Upper lobe of right lung (tissue), 1 donor: ENCODE results near the gene F10. TPM values are rescaled to one million over a fixed set of nuclear protein-coding genes. Genes with fewer than 3 reads are reported as not detected.

ENCODE experiments used
- ATAC-seq: fragments of 200-7000 bp; cut with Tn5 transposase; one replicate; pipeline ENCODE4 v1.9.1; 2020; ENCODE audit warnings: mild to moderate bottlenecking, moderate library complexity
- DNase-seq: peaks from one replicate; pipeline ENCODE4 v3.0.0-alpha.2; 2020
- H3K27ac ChIP-seq: fragments of 200-600 bp; one replicate; pipeline ENCODE4 v1.8.0; 2022
- H3K27me3 ChIP-seq: fragments of 200-600 bp; one replicate; pipeline ENCODE4 v1.8.0; 2022; ENCODE audit warnings: mild to moderate bottlenecking
- H3K36me3 ChIP-seq: fragments of 200-600 bp; one replicate; pipeline ENCODE4 v1.8.0; 2022
- H3K4me1 ChIP-seq: fragments of 200-600 bp; one replicate; pipeline ENCODE4 v1.8.0; 2022
- H3K4me3 ChIP-seq: fragments of 200-600 bp; one replicate; pipeline ENCODE4 v1.8.0; 2022; ENCODE audit warnings: mild to moderate bottlenecking
- H3K9me3 ChIP-seq: fragments of 200-600 bp; one replicate; pipeline ENCODE4 v1.8.0; 2022
- intact Hi-C: fragments of 100-400 bp; cut with DNase I; formaldehyde crosslinking; loops from one replicate; pipeline ENCODE4 v1.11.0; 2022
- total RNA-seq: library from RNA; stranded (reverse); fragmentation: NEBNext Ultra II Directional; extraction: Animal tissue kit (Norgen Biotek cat#: 25700); gene quantifications from one replicate; pipeline ENCODE4 v1.2.1, GENCODE V29; 2021
- TF ChIP-seq, protein P1 (sequence below): fragments of 200-600 bp; IDR thresholded peaks from one replicate; pipeline ENCODE4 v1.8.0; 2022; ENCODE audit warnings: antibody characterized with exemption
- donor health status: DM: no; HTN: yes; CAD: no; lungs with severe emphysema.

The F10 gene
- total RNA-seq, 1 donor from 2014 or later, result 7.9 TPM

DNA sequence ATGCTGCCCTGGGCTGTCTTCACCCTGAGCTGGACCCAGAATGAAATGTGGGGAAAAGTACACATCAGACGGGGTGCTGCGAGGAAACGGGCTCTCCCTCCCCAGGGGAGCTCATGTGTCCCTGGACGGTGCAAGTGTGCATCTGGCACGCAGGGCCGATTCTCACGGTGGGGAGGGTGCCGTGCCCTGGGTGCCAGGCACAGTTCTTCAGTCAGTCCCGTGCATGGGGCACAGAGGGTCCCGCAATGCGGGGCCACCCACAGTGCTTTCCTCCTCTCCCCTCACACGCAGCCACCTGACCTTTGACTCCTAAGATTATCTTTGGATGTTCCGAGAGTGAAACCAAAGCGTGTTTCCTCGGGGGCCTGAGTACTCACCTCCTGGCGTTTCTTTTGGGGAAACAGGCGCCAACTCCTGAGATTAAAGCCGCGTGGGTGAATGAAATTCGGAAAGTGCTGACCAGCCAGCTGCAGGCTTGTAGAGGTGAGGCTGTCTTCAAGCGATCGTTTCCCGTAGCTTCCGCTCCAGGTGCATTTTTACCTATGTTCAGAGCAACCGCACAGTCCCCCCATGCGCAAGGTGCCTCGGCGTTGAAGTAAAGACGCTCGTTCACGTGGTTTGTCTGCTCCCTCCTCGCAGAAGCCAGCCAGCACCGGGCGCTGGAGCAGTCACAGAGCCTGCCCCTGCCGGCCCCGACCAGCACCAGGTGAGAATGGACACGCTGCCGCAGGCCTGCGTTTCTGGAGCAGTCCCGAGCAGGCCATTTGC is 34.5 kb upstream of the F10 start:
- Histone ChIP-seq H3K27ac (no peak overlapping the region), H3K4me3 (no peak overlapping the region), H3K36me3 (no peaks in the 10 kb centered on the region), H3K9me3 (no peaks in the 10 kb centered on the region), H3K4me1 (no peaks in the 10 kb centered on the region), H3K27me3 (no peaks in the 10 kb centered on the region)
- TF ChIP-seq, protein P1, sequence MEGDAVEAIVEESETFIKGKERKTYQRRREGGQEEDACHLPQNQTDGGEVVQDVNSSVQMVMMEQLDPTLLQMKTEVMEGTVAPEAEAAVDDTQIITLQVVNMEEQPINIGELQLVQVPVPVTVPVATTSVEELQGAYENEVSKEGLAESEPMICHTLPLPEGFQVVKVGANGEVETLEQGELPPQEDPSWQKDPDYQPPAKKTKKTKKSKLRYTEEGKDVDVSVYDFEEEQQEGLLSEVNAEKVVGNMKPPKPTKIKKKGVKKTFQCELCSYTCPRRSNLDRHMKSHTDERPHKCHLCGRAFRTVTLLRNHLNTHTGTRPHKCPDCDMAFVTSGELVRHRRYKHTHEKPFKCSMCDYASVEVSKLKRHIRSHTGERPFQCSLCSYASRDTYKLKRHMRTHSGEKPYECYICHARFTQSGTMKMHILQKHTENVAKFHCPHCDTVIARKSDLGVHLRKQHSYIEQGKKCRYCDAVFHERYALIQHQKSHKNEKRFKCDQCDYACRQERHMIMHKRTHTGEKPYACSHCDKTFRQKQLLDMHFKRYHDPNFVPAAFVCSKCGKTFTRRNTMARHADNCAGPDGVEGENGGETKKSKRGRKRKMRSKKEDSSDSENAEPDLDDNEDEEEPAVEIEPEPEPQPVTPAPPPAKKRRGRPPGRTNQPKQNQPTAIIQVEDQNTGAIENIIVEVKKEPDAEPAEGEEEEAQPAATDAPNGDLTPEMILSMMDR, result no peak
- intact Hi-C loops, result no loop called here
- no peak for ATAC-seq
- peak; percentile 58 for DNase-seq

DNA sequence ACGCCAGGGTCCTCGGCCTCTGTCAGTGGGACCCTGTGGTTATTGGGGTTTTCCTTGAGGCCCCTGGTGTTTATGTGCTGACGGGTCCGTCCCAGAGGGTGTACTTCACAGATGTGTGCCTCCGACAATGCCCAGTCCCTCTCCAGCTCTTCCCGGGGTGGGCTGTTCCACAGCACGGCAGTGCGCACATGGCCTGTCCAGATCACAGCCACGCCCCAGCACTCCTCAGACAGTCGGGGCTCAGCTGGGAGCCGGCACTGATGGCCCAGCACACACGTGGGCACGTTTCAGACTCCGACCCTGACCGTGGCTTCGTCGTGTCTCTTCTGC is 33.9 kb upstream of the F10 start:
- no peaks in the 10 kb centered on the region for H3K4me1 ChIP-seq
- no peak for ATAC-seq
- intact Hi-C loops, result no loop called here
- no peak overlapping the region for H3K4me3 ChIP-seq
- no peaks in the 10 kb centered on the region for H3K36me3 ChIP-seq
- peak; percentile 44 for DNase-seq
- H3K27ac ChIP-seq, result no peak overlapping the region
- no peaks in the 10 kb centered on the region for H3K9me3 ChIP-seq
- TF ChIP-seq, protein P1, result no peak
- no peaks in the 10 kb centered on the region for H3K27me3 ChIP-seq

DNA sequence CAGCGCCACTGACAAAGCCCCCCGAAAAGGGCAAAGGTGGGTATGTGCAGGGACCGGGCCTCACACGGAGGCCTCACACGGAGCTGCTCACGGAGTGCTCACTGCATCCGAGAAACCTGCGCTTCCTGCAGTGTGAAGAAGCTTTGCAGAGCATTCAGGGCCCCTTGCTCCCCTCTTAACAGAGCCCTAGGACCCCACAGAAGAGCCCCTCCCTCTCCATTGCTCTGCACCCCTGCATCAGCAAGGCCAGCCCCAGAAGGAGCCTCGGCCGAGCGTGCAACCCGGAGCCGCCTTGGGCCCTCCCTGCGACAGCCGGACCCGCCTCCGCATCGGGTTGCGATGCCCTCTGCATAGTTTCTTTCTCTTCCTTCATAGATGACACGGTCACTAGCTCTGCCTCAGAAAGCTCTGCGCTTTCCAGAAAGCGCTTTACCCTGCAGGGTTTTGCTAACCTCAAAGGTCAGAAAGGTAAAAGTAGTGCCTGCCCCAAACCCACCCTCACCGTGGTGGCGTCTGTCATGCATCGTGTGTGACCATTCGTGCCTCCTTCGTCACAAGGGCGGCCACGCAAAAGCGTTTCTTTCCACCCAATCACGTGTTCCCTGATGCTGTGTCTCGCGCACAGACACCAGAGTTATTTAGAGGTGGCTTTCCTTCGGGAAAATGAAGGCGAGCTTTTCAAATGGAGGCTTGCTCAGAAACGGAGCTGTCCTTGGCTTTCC is 32.7 kb upstream of the F10 start:
- DNase-seq, result peak; percentile 57
- H3K36me3 ChIP-seq, result no peaks in the 10 kb centered on the region
- H3K4me1 ChIP-seq, result no peaks in the 10 kb centered on the region
- no peaks in the 10 kb centered on the region for H3K9me3 ChIP-seq
- no peak for ATAC-seq
- intact Hi-C loops, result no loop called here
- no peaks in the 10 kb centered on the region for H3K27me3 ChIP-seq
- TF ChIP-seq, protein P1, result no peak
- H3K4me3 ChIP-seq, result no peak overlapping the region
- no peak overlapping the region for H3K27ac ChIP-seq

DNA sequence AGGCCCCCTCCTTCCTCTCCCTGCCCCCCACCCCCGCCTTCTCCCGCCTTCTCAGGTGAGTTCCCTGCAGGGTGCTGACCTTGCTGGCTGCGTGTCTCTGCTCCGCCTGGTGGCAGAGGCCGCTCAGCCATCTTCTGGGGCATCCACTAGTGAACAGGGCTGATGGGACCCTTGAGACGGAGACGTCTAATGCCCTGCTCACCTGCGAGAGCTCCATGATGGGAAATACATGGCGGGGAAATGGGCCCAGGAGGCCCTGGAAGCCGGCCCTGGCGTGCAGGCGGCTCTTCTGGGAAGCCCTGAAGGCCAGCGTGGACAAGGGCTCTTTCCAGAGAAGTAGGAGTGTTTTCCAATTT is 32.2 kb upstream of the F10 start:
- Histone ChIP-seq H3K27me3 (no peaks in the 10 kb centered on the region), H3K4me3 (no peak overlapping the region), H3K4me1 (no peaks in the 10 kb centered on the region), H3K36me3 (no peaks in the 10 kb centered on the region), H3K27ac (no peak overlapping the region), H3K9me3 (no peaks in the 10 kb centered on the region)
- TF ChIP-seq, protein P1, result no peak
- intact Hi-C loops, result no loop called here
- DNase-seq (peak; percentile 46), ATAC-seq (no peak)

- DNase-seq (peak; percentile 58), ATAC-seq (no peak)
- Histone ChIP-seq H3K36me3 (no peaks in the 10 kb centered on the region), H3K4me3 (no peak overlapping the region), H3K9me3 (no peaks in the 10 kb centered on the region), H3K4me1 (no peaks in the 10 kb centered on the region), H3K27me3 (no peaks in the 10 kb centered on the region), H3K27ac (no peak overlapping the region)
- TF ChIP-seq, protein P1, result no peak
- intact Hi-C loops, result no loop called here
Observed at GRCh38 chr13:113090806-113091205, 31.8 kb upstream of the F10 start.
